Neural progenitor cell (in vitro differentiated cells): ENCODE measurements around the gene NDEL1. TPM values are rescaled to one million over a fixed set of nuclear protein-coding genes. Genes with fewer than 3 reads are reported as not detected.

ENCODE experiments used
- DNase-seq: peaks from one replicate; pipeline ENCODE4 v3.0.0-alpha.2; 2016; ENCODE audit warnings: low spot score
- H2AFZ ChIP-seq: fragments of 200-600 bp; sonication (generic); replicated peaks from 2 replicates; pipeline ENCODE4 v1.6.1; 2016; ENCODE audit warnings: antibody characterized with exemption
- H3F3A ChIP-seq: fragments of 200-600 bp; sonication (generic); 2 replicates; pipeline ENCODE4 v1.6.1; 2016; ENCODE audit warnings: antibody characterized with exemption, low read depth
- H3K27ac ChIP-seq: fragments of 200-600 bp; sonication (generic); 2 replicates; pipeline ENCODE4 v1.5.1; 2016; ENCODE audit warnings: mild to moderate bottlenecking
- H3K27me3 ChIP-seq: fragments of 200-600 bp; sonication (generic); 2 replicates; pipeline ENCODE4 v1.6.1; 2016; ENCODE audit warnings: mild to moderate bottlenecking, moderate library complexity
- H3K36me3 ChIP-seq: fragments of 200-600 bp; sonication (generic); 2 replicates; pipeline ENCODE4 v1.5.1; 2016
- H3K4me1 ChIP-seq: fragments of 200-600 bp; sonication (generic); 2 replicates; pipeline ENCODE4 v1.6.1; 2016; ENCODE audit warnings: mixed run types
- H3K4me2 ChIP-seq: fragments of 200-600 bp; sonication (generic); 2 replicates; pipeline ENCODE4 v1.6.1; 2016
- H3K4me3 ChIP-seq: fragments of 200-600 bp; sonication (generic); 2 replicates; pipeline ENCODE4 v1.5.1; 2016
- H3K79me2 ChIP-seq: fragments of 200-600 bp; sonication (generic); 2 replicates; pipeline ENCODE4 v1.6.1; 2016; ENCODE audit warnings: low read depth
- H3K9ac ChIP-seq: fragments of 200-600 bp; sonication (generic); 2 replicates; pipeline ENCODE4 v1.6.1; 2016
- H3K9me3 ChIP-seq: fragments of 200-600 bp; sonication (generic); 2 replicates; pipeline ENCODE4 v1.5.1; 2016; ENCODE audit warnings: low read depth
- H4K20me1 ChIP-seq: fragments of 200-600 bp; sonication (generic); 2 replicates; pipeline ENCODE4 v1.6.1; 2016; ENCODE audit warnings: low read depth
- H3K27ac Mint-ChIP-seq: 3 replicates; pipeline ENCODE4 v1.8.0; 2021; ENCODE audit warnings: mixed read lengths
- H3K27me3 Mint-ChIP-seq: 2 replicates; pipeline ENCODE4 v1.8.0; 2022; ENCODE audit warnings: low read depth, mild to moderate bottlenecking, inconsistent platforms, moderate library complexity, mixed read lengths; ENCODE audit not compliant: insufficient read depth
- H3K36me3 Mint-ChIP-seq: 3 replicates; pipeline ENCODE4 v1.8.0; 2021; ENCODE audit warnings: mixed read lengths
- H3K4me1 Mint-ChIP-seq: 3 replicates; pipeline ENCODE4 v1.8.0; 2021; ENCODE audit warnings: mixed read lengths
- H3K4me3 Mint-ChIP-seq: 3 replicates; pipeline ENCODE4 v1.8.0; 2021; ENCODE audit warnings: mild to moderate bottlenecking, moderate library complexity, mixed read lengths
- H3K9me3 Mint-ChIP-seq: 3 replicates; pipeline ENCODE4 v1.8.0; 2020; ENCODE audit warnings: mixed read lengths
- EZH2 ChIP-seq: fragments of 200-600 bp; sonication (generic); IDR thresholded peaks from 2 replicates; pipeline ENCODE4 v1.6.1; 2017; ENCODE audit warnings: antibody characterized with exemption, mild to moderate bottlenecking, moderate library complexity
- EZH2phosphoT487 ChIP-seq: fragments of 200-600 bp; sonication (generic); IDR thresholded peaks from 2 replicates; pipeline ENCODE4 v1.6.1; 2017; ENCODE audit warnings: antibody characterized with exemption
- total RNA-seq: library from RNA; depleted of rRNA; stranded (reverse); fragments of >200 nt; gene quantifications from 2 replicates; pipeline ENCODE4 v1.2.3, GENCODE V29; 2015; ENCODE audit warnings: low replicate concordance
- TF ChIP-seq, protein P1 (sequence below): fragments of 200-600 bp; sonication (generic); IDR thresholded peaks from 2 replicates; pipeline ENCODE4 v1.5.1; 2017; ENCODE audit warnings: antibody characterized with exemption, mild to moderate bottlenecking

Gene NDEL1
- total RNA-seq, 1 donor from 2014 or later, result 26.9 TPM

DNA sequence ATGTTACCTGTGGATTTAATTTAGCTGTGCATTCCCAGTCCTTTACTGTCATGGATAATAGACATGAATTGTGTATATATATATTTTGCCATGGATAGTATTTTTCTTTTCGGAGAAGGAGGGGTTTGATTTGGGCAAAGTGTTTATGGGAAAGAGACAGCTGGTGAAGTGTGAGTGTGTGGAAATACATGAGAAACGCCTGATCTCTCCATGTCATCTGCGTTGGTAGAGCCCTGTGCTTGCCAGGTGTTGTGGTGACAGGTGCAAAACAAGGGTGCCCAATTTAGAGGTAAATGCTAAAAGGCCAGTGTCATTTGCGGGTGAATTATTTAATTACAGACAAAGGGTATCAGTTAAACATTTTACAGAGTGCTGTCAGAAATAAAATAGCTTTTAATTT is 23.4 kb downstream of the NDEL1 start:
- peaks cover 24% of the 10 kb centered on the region for H3K36me3 Mint-ChIP-seq
- no peak overlapping the region for H3K27ac ChIP-seq

DNA sequence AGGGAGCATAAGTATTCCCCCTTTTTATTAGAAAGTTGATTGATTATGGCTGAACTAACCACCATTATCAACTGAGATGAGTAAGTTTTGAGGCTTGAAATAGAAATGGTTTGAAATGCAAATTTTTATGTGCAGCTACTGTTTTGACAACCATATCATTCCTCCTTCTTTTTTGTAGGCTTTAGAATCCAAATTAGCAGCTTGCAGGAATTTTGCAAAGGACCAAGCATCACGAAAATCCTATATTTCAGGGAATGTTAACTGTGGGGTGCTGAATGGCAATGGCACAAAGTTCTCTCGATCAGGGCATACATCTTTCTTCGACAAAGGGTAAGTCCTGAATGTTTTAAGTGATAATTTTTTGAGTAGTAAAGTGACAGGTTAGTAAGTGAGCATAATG is 24.1 kb downstream of the NDEL1 start:
- no peaks in the 10 kb centered on the region for H3K79me2 ChIP-seq

More for the DNA sequence above, 23.4 kb downstream of the NDEL1 start:
- Histone ChIP-seq H3K4me1 (no peaks in the 10 kb centered on the region), H3K79me2 (no peaks in the 10 kb centered on the region), H3K9me3 (no peaks in the 10 kb centered on the region), H4K20me1 (peaks cover 3% of the 10 kb centered on the region), H3K4me2 (no peak overlapping the region), H3K9ac (no peak overlapping the region), H3K36me3 (peaks cover 4% of the 10 kb centered on the region), H3F3A (no peaks in the 10 kb centered on the region), H2AFZ (no peak overlapping the region), H3K4me3 (no peak overlapping the region), H3K27me3 (no peaks in the 10 kb centered on the region)
- TF ChIP-seq EZH2phosphoT487 (no peak), EZH2 (no peak)
- TF ChIP-seq, protein P1, sequence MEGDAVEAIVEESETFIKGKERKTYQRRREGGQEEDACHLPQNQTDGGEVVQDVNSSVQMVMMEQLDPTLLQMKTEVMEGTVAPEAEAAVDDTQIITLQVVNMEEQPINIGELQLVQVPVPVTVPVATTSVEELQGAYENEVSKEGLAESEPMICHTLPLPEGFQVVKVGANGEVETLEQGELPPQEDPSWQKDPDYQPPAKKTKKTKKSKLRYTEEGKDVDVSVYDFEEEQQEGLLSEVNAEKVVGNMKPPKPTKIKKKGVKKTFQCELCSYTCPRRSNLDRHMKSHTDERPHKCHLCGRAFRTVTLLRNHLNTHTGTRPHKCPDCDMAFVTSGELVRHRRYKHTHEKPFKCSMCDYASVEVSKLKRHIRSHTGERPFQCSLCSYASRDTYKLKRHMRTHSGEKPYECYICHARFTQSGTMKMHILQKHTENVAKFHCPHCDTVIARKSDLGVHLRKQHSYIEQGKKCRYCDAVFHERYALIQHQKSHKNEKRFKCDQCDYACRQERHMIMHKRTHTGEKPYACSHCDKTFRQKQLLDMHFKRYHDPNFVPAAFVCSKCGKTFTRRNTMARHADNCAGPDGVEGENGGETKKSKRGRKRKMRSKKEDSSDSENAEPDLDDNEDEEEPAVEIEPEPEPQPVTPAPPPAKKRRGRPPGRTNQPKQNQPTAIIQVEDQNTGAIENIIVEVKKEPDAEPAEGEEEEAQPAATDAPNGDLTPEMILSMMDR, result no peak
- H3K4me3 Mint-ChIP-seq, result no peak overlapping the region
- no peaks in the 10 kb centered on the region for H3K9me3 Mint-ChIP-seq
- H3K27ac Mint-ChIP-seq, result no peak overlapping the region
- peaks cover 4% of the 10 kb centered on the region for H3K4me1 Mint-ChIP-seq
- no peak for DNase-seq
- H3K27me3 Mint-ChIP-seq, result no peaks in the 10 kb centered on the region

DNA sequence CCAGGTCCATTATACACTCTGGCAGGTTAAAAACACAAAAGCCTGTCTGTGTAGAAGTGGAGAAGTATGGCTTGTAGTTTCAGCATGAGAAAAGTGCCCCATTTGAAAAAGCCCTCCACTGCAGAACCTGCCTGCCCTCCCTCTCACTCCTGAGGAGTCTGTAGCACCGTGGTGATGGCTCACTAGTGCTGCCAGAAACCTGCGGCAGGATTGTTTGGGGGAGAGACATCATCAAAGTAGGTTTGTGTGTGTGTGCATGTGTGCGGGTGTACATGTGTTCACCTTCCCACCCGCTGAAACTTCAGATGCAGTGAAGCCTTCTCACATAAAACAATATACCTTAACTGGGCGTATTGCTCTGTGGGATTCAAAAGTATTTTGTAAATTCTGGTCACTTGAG is 26.9 kb downstream of the NDEL1 start:
- Mint-ChIP-seq H3K9me3 (no peaks in the 10 kb centered on the region), H3K4me3 (no peak overlapping the region), H3K27ac (no peak overlapping the region), H3K27me3 (no peaks in the 10 kb centered on the region), H3K36me3 (peaks cover 13% of the 10 kb centered on the region), H3K4me1 (peaks cover 11% of the 10 kb centered on the region)
- TF ChIP-seq, protein P1, result no peak
- no peak for TF ChIP-seq EZH2
- TF ChIP-seq EZH2phosphoT487, result no peak
- Histone ChIP-seq H3K27me3 (no peaks in the 10 kb centered on the region), H3K79me2 (peaks cover 5% of the 10 kb centered on the region), H3K9ac (no peak overlapping the region), H3K4me3 (no peak overlapping the region), H3K27ac (no peak overlapping the region), H3K4me2 (no peak overlapping the region), H3K4me1 (no peaks in the 10 kb centered on the region), H3K36me3 (peaks cover 4% of the 10 kb centered on the region), H2AFZ (no peak overlapping the region), H3K9me3 (no peaks in the 10 kb centered on the region), H4K20me1 (peaks cover 16% of the 10 kb centered on the region), H3F3A (no peaks in the 10 kb centered on the region)
- DNase-seq, result no peak

More for the DNA sequence above, 24.1 kb downstream of the NDEL1 start:
- H3K36me3 Mint-ChIP-seq, result peaks cover 21% of the 10 kb centered on the region
- no peak overlapping the region for H3K9ac ChIP-seq
- H3K36me3 ChIP-seq, result peaks cover 4% of the 10 kb centered on the region
- DNase-seq, result no peak
- TF ChIP-seq, protein P1, result no peak
- TF ChIP-seq EZH2, result no peak
- TF ChIP-seq EZH2phosphoT487, result no peak
- H3K27me3 ChIP-seq, result no peaks in the 10 kb centered on the region
- H3K27me3 Mint-ChIP-seq, result no peaks in the 10 kb centered on the region
- H3K4me2 ChIP-seq, result no peak overlapping the region
- H4K20me1 ChIP-seq, result peaks cover 5% of the 10 kb centered on the region
- no peak overlapping the region for H3K27ac Mint-ChIP-seq
- no peak overlapping the region for H3K4me3 Mint-ChIP-seq
- peaks cover 4% of the 10 kb centered on the region for H3K4me1 Mint-ChIP-seq
- H3K27ac ChIP-seq, result no peak overlapping the region
- no peaks in the 10 kb centered on the region for H3F3A ChIP-seq
- H3K4me1 ChIP-seq, result no peaks in the 10 kb centered on the region
- no peak overlapping the region for H3K4me3 ChIP-seq
- H2AFZ ChIP-seq, result no peak overlapping the region
- H3K9me3 ChIP-seq, result no peaks in the 10 kb centered on the region
- no peaks in the 10 kb centered on the region for H3K9me3 Mint-ChIP-seq
